Measurements from ENCODE around the gene C2orf72. TPM values are rescaled to one million over a fixed set of nuclear protein-coding genes. Genes with fewer than 3 reads are reported as not detected.

Gene C2orf72
- total and polyA plus RNA-seq, 2 of the 13 experiments (the other 11 are each of a cell fraction or from before 2014, with no cell fraction given), result 147 to 203 TPM

DNA sequence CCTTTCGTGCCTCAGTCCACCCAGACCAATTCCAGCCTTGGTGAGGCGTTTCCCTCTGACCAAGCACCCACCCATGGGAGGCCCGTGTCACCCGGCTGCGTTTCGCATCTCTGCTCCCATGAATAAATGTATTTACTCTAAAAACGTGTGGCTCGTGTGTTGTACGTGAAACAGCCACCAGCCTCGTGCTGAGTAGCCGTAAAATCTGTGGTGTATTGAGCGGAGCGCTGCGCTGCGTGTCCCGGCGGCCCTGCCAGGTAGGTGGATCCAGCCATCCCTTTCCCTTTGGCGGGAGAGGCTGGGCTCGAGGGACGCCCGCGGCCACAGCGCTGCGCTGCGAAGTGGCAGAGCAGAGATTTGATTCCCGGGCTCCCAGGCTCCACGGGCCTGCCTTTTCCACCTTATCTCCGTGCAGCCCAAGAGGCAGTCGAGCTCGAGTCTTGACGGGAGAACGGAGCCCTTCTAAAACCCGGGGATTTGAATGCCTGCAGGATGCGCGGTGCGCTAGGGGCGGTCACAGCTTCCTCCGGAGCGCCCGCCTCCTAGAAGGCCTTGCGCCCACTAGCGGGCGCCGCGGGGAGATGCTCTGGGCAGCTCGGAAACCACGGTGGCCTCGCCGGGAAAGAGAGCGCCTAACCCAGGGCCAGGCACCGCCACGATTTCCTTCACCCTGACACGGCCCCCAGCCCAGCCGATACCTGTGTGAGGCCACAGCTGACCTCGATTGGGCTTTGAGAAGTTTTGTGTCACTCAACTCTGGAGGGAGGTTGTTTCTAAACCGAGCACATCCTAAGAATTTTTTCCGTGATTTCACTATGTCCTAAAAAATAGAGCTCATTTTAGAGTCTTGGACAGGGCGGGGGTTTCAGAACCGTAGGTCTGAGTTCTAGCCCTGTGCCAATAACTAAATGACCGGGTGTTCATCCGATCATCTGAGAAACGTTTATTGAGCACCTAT, 15.4 kb downstream of the C2orf72 start (continued):
- TF ChIP-seq, protein P1, sequence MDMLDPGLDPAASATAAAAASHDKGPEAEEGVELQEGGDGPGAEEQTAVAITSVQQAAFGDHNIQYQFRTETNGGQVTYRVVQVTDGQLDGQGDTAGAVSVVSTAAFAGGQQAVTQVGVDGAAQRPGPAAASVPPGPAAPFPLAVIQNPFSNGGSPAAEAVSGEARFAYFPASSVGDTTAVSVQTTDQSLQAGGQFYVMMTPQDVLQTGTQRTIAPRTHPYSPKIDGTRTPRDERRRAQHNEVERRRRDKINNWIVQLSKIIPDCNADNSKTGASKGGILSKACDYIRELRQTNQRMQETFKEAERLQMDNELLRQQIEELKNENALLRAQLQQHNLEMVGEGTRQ (IDR thresholded peaks at IDR 0.05; ENCODE audit: low read depth, low read length), result no peak
- TF ChIP-seq, protein P1 (CRISPR knock-in tag; IDR thresholded peaks at IDR 0.05; ENCODE audit: borderline replicate concordance), result no peak; the same call in 1 of the 2 replicates
- TF ChIP-seq ZNF263 (CRISPR knock-in tag; IDR thresholded peaks at IDR 0.05), result no peak
- TF ChIP-seq ZNF232 (CRISPR knock-in tag; IDR thresholded peaks at IDR 0.05; ENCODE audit: borderline replicate concordance), result peak; percentile 58; the same call in 1 of the 2 replicates
- TF ChIP-seq, protein P2, sequence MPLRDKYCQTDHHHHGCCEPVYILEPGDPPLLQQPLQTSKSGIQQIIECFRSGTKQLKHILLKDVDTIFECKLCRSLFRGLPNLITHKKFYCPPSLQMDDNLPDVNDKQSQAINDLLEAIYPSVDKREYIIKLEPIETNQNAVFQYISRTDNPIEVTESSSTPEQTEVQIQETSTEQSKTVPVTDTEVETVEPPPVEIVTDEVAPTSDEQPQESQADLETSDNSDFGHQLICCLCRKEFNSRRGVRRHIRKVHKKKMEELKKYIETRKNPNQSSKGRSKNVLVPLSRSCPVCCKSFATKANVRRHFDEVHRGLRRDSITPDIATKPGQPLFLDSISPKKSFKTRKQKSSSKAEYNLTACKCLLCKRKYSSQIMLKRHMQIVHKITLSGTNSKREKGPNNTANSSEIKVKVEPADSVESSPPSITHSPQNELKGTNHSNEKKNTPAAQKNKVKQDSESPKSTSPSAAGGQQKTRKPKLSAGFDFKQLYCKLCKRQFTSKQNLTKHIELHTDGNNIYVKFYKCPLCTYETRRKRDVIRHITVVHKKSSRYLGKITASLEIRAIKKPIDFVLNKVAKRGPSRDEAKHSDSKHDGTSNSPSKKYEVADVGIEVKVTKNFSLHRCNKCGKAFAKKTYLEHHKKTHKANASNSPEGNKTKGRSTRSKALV (CRISPR knock-in tag; IDR thresholded peaks at IDR 0.05), result 0 out of 2 replicates have a peak, but pooled peaks have one; percentile 74
- TF ChIP-seq, protein P3, sequence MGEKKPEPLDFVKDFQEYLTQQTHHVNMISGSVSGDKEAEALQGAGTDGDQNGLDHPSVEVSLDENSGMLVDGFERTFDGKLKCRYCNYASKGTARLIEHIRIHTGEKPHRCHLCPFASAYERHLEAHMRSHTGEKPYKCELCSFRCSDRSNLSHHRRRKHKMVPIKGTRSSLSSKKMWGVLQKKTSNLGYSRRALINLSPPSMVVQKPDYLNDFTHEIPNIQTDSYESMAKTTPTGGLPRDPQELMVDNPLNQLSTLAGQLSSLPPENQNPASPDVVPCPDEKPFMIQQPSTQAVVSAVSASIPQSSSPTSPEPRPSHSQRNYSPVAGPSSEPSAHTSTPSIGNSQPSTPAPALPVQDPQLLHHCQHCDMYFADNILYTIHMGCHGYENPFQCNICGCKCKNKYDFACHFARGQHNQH (CRISPR knock-in tag; IDR thresholded peaks at IDR 0.05), result peak; percentile 90
- TF ChIP-seq RFXANK (CRISPR knock-in tag; IDR thresholded peaks at IDR 0.05), result peak; percentile 24; the same call in 1 of the 2 replicates
- peak; percentile 87 for TF ChIP-seq ZNF772 (CRISPR knock-in tag; IDR thresholded peaks at IDR 0.05)
- peak; percentile 77 for TF ChIP-seq CCAR2 (optimal IDR thresholded peaks at IDR 0.05; ENCODE audit: low read depth, low read length)
- TF ChIP-seq, protein P4, sequence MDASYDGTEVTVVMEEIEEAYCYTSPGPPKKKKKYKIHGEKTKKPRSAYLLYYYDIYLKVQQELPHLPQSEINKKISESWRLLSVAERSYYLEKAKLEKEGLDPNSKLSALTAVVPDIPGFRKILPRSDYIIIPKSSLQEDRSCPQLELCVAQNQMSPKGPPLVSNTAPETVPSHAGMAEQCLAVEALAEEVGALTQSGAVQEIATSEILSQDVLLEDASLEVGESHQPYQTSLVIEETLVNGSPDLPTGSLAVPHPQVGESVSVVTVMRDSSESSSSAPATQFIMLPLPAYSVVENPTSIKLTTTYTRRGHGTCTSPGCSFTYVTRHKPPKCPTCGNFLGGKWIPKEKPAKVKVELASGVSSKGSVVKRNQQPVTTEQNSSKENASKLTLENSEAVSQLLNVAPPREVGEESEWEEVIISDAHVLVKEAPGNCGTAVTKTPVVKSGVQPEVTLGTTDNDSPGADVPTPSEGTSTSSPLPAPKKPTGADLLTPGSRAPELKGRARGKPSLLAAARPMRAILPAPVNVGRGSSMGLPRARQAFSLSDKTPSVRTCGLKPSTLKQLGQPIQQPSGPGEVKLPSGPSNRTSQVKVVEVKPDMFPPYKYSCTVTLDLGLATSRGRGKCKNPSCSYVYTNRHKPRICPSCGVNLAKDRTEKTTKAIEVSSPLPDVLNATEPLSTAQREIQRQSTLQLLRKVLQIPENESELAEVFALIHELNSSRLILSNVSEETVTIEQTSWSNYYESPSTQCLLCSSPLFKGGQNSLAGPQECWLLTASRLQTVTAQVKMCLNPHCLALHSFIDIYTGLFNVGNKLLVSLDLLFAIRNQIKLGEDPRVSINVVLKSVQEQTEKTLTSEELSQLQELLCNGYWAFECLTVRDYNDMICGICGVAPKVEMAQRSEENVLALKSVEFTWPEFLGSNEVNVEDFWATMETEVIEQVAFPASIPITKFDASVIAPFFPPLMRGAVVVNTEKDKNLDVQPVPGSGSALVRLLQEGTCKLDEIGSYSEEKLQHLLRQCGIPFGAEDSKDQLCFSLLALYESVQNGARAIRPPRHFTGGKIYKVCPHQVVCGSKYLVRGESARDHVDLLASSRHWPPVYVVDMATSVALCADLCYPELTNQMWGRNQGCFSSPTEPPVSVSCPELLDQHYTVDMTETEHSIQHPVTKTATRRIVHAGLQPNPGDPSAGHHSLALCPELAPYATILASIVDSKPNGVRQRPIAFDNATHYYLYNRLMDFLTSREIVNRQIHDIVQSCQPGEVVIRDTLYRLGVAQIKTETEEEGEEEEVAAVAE (CRISPR knock-in tag; IDR thresholded peaks at IDR 0.05; ENCODE audit: borderline replicate concordance), result peak; percentile 49; the same call in 1 of the 2 replicates
- no peak for TF ChIP-seq ZNF333 (CRISPR knock-in tag; IDR thresholded peaks at IDR 0.05; ENCODE audit: borderline replicate concordance)
- no peak; the same call in 1 of the 2 replicates for TF ChIP-seq ZNF713 (CRISPR knock-in tag; IDR thresholded peaks at IDR 0.05)
- TF ChIP-seq, protein P5, sequence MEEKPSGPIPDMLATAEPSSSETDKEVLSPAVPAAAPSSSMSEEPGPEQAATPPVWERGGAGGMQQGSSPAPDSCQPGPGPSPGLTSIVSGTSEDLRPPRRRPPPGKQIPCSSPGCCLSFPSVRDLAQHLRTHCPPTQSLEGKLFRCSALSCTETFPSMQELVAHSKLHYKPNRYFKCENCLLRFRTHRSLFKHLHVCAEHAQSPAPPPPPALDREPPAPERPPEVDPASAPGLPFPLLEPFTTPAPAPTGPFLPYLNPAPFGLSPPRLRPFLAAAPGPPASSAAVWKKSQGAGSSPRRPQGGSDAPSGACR (CRISPR knock-in tag; IDR thresholded peaks at IDR 0.05), result 0 out of 2 replicates have a peak, but pooled peaks have one; percentile 44
- TF ChIP-seq ZEB1 (IDR thresholded peaks at IDR 0.05; ENCODE audit: insufficient replicate concordance, low read depth), result no peak

All from HepG2 (cell line).